ENCODE results near the gene MYBPC2. TPM values are rescaled to one million over a fixed set of nuclear protein-coding genes. Genes with fewer than 3 reads are reported as not detected.

Gene MYBPC2
- total and polyA plus RNA-seq, 2 of the 4 experiments (the other 2 are of a cell fraction): not detected

DNA sequence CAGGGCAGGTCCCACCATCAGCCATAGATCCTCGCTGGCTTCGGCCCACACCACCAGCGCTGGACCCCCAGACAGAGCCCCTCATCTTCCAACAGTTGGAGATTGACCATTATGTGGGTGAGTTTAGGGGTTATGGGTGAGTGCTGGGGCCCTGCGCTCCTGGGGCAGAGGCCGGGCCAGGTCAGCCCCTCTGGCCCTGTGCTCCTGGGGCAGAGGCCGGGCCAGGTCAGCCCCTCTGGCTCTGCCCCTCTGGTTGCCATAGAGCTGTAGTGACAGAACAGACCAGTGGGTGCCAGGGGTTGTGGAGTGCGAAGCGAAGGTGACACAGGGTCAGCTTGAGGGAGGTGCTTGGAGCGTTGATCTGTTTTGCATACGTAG, 33.3 kb upstream of the MYBPC2 start:
- H3K4me1 ChIP-seq (ENCODE audit: control insufficient read depth, insufficient read depth, low read length): no peaks in the 10 kb centered on the region
- DNase-seq (no peak), ATAC-seq (ENCODE audit: low read depth) (no peak)
- H2BK5ac ChIP-seq (ENCODE audit: low read depth, low read length, poor library complexity, severe bottlenecking): no peak overlapping the region
- BruUV-seq (replicated peaks): no TSS peak
- no peak overlapping the region for H3K56ac ChIP-seq (ENCODE audit: extremely low read depth, insufficient read depth, low read length)
- H3K27me3 ChIP-seq (ENCODE audit: control insufficient read depth, insufficient read depth, low read length): no peaks in the 10 kb centered on the region
- in situ Hi-C loops (cut with MboI; ENCODE audit: low sequenced_read_pairs): no loop called here
- no peak overlapping the region for H3K4me2 ChIP-seq (ENCODE audit: low read depth, low read length)
- dilution Hi-C loops (cut with HindIII; ENCODE audit: low sequenced_read_pairs, unreplicated experiment): no loop called here
- no peak overlapping the region for H2BK15ac ChIP-seq (ENCODE audit: low read depth, low read length)
- no peak overlapping the region for H2AFZ ChIP-seq (replicated peaks; ENCODE audit: low read length, poor library complexity)
- no peak overlapping the region for H3K23ac ChIP-seq (ENCODE audit: low read depth, low read length)
- no peak overlapping the region for H4K8ac ChIP-seq (ENCODE audit: low read depth in 2 of 2, low read length in 2 of 2)
- no peak overlapping the region for H2AK5ac ChIP-seq (ENCODE audit: low read depth, low read length)
- H3K18ac ChIP-seq (ENCODE audit: low read depth, low read length): no peak overlapping the region
- H4K5ac ChIP-seq (ENCODE audit: low read depth, low read length): no peak overlapping the region
- H3K9me1 ChIP-seq (ENCODE audit: insufficient read depth, low read length): no peaks in the 10 kb centered on the region
- CTCF ChIA-PET: no interaction called here
- WGBS, 2 experiments (ENCODE audit: extremely low coverage in 2 of 2, insufficient read length in 1 of 2): no CpG with 5 or more reads among the region's 10 CpGs
- no peak overlapping the region for H3K14ac ChIP-seq (replicated peaks; ENCODE audit: low read depth, low read length)
- H4K91ac ChIP-seq (ENCODE audit: insufficient read depth, low read depth, low read length): no peak overlapping the region
- no peak overlapping the region for H3K27ac ChIP-seq (ENCODE audit: insufficient read depth, low read length)
- H2AK9ac ChIP-seq (replicated peaks; ENCODE audit: low read depth, low read length, poor library complexity): no peak overlapping the region
- H2BK20ac ChIP-seq (ENCODE audit: low read depth, low read length): no peak overlapping the region
- H3K9me3 ChIP-seq (ENCODE audit: control insufficient read depth, insufficient read depth, low read length): no peaks in the 10 kb centered on the region
- no peak overlapping the region for H3K9ac ChIP-seq (ENCODE audit: low read depth, low read length)
- POLR2A ChIA-PET (ENCODE audit: unreplicated experiment): no interaction called here
- H4K20me1 ChIP-seq (ENCODE audit: insufficient read depth, low read length): peaks cover 3% of the 10 kb centered on the region; the same call in 1 of the 2 replicates
- no peak overlapping the region for H3K4me3 ChIP-seq (ENCODE audit: insufficient read depth, low read depth, low read length)
- intact Hi-C loops (cut with micrococcal nuclease): no loop called here
- peaks cover 0 to 7% of the 10 kb centered on the region in 2 experiments; a peak in 2 of 4 replicates for H3K79me1 ChIP-seq (ENCODE audit: low read depth in 1 of 2, low read length in 2 of 2)
- no peak for TF ChIP-seq MAFK (IDR thresholded peaks at IDR 0.05; ENCODE audit: low read depth, low read length)
- TF ChIP-seq CEBPB (IDR thresholded peaks at IDR 0.05; ENCODE audit: low read depth, low read length): no peak
- no peak for TF ChIP-seq BHLHE40 (IDR thresholded peaks at IDR 0.05; ENCODE audit: low read depth, low read length)
- no peak for TF ChIP-seq USF2 (IDR thresholded peaks at IDR 0.05; ENCODE audit: low read depth, low read length)
- TF ChIP-seq SMC3 (IDR thresholded peaks at IDR 0.05; ENCODE audit: low read depth, low read length): no peak
- no peak for TF ChIP-seq RFX5 (IDR thresholded peaks at IDR 0.05; ENCODE audit: low read depth, low read length)
- no peak for TF ChIP-seq RCOR1 (IDR thresholded peaks at IDR 0.05; ENCODE audit: insufficient replicate concordance, low read length)
- TF ChIP-seq MAZ (IDR thresholded peaks at IDR 0.05; ENCODE audit: borderline replicate concordance, low read depth, low read length): no peak
- TF ChIP-seq FOS (IDR thresholded peaks at IDR 0.05; ENCODE audit: low read depth, low read length): no peak
- TF ChIP-seq, protein P1, sequence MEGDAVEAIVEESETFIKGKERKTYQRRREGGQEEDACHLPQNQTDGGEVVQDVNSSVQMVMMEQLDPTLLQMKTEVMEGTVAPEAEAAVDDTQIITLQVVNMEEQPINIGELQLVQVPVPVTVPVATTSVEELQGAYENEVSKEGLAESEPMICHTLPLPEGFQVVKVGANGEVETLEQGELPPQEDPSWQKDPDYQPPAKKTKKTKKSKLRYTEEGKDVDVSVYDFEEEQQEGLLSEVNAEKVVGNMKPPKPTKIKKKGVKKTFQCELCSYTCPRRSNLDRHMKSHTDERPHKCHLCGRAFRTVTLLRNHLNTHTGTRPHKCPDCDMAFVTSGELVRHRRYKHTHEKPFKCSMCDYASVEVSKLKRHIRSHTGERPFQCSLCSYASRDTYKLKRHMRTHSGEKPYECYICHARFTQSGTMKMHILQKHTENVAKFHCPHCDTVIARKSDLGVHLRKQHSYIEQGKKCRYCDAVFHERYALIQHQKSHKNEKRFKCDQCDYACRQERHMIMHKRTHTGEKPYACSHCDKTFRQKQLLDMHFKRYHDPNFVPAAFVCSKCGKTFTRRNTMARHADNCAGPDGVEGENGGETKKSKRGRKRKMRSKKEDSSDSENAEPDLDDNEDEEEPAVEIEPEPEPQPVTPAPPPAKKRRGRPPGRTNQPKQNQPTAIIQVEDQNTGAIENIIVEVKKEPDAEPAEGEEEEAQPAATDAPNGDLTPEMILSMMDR (conservative IDR thresholded peaks at IDR 0.05; ENCODE audit: low read depth, low read length): no peak
- TF ChIP-seq RAD21 (IDR thresholded peaks at IDR 0.05; ENCODE audit: low read length): no peak
- TF ChIP-seq POLR2A (IDR thresholded peaks at IDR 0.05; ENCODE audit: low read depth, low read length): no peak
- TF ChIP-seq, protein P2, sequence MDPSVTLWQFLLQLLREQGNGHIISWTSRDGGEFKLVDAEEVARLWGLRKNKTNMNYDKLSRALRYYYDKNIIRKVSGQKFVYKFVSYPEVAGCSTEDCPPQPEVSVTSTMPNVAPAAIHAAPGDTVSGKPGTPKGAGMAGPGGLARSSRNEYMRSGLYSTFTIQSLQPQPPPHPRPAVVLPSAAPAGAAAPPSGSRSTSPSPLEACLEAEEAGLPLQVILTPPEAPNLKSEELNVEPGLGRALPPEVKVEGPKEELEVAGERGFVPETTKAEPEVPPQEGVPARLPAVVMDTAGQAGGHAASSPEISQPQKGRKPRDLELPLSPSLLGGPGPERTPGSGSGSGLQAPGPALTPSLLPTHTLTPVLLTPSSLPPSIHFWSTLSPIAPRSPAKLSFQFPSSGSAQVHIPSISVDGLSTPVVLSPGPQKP (IDR thresholded peaks at IDR 0.05; ENCODE audit: borderline replicate concordance, low read depth, low read length): no peak
- TF ChIP-seq MXI1 (IDR thresholded peaks at IDR 0.05; ENCODE audit: borderline replicate concordance, low read depth, low read length): no peak
- no peak for TF ChIP-seq NFE2L2 (IDR thresholded peaks at IDR 0.05; ENCODE audit: low read depth, low read length)
- no peak for TF ChIP-seq CHD1 (IDR thresholded peaks at IDR 0.05; ENCODE audit: low read depth, low read length)
- no peak overlapping the region for H3K4ac ChIP-seq (ENCODE audit: low read depth, low read length)
- H3K36me3 ChIP-seq (ENCODE audit: control insufficient read depth, insufficient read depth, low read length): peaks cover 10% of the 10 kb centered on the region
- no peak overlapping the region for H2BK120ac ChIP-seq (ENCODE audit: low read depth, low read length)
